Subcutaneous adipose tissue (tissue), 4 donors: ENCODE measurements around the gene CALR3. TPM values are rescaled to one million over a fixed set of nuclear protein-coding genes. Genes with fewer than 3 reads are reported as not detected.

Experiments
- total RNA-seq, 4 donors: library from RNA; depleted of rRNA; stranded (reverse); fragments of >200 nt; gene quantifications; one replicate each; pipeline ENCODE4 v1.1.0, GENCODE V29; 2016
- TF ChIP-seq, protein P1 (sequence below): fragments of 450-650 bp; IDR thresholded peaks from one replicate; pipeline ENCODE4 v1.5.1; 2016; ENCODE audit warnings: low read depth, mild to moderate bottlenecking, control low read depth, antibody characterized with exemption, moderate library complexity

CALR3 gene
- total RNA-seq, 4 donors from 2014 or later = not detected

DNA sequence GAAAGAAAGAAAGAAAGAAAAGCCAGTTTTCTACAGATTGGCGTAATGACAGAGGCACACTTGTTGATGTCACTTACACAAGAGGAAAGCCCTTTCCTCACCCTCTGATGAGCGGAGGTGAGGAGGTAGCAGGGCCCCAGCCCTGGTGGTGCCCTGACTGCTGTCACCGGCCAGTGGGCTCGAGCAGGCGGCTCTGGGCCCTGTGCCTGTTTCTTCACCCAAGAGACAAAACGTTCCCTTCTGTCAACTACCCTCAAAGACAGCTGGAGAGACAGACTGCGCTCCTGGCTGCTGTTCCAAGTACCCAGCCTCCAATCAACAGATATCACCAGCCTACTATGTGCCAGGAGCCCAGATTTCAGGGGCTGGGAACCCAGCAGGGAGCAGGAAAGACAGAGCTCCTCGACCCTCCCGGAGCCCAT lies 34.3 kb downstream of the CALR3 start:
- TF ChIP-seq, protein P1, sequence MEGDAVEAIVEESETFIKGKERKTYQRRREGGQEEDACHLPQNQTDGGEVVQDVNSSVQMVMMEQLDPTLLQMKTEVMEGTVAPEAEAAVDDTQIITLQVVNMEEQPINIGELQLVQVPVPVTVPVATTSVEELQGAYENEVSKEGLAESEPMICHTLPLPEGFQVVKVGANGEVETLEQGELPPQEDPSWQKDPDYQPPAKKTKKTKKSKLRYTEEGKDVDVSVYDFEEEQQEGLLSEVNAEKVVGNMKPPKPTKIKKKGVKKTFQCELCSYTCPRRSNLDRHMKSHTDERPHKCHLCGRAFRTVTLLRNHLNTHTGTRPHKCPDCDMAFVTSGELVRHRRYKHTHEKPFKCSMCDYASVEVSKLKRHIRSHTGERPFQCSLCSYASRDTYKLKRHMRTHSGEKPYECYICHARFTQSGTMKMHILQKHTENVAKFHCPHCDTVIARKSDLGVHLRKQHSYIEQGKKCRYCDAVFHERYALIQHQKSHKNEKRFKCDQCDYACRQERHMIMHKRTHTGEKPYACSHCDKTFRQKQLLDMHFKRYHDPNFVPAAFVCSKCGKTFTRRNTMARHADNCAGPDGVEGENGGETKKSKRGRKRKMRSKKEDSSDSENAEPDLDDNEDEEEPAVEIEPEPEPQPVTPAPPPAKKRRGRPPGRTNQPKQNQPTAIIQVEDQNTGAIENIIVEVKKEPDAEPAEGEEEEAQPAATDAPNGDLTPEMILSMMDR = no peak

DNA sequence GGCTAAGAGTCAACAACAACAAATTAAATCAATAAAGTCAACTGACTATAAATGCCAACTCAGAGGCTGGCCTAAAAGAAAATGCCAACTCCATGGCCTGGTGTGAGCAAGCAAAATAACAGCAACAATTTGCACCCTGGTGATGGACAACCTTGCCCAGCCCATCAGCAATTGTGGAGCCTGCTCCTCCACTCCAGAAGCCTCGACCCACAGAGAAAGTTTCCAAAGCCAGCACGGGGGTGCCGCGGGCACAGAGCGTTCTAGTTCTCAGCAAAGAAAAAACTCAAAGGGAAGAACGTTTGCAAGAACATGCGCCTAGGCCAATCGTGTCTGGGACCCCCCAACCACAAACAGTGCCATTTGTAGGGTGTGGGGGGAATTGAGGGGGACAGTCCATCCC lies 35.5 kb downstream of the CALR3 start:
- TF ChIP-seq, protein P1 = no peak

DNA sequence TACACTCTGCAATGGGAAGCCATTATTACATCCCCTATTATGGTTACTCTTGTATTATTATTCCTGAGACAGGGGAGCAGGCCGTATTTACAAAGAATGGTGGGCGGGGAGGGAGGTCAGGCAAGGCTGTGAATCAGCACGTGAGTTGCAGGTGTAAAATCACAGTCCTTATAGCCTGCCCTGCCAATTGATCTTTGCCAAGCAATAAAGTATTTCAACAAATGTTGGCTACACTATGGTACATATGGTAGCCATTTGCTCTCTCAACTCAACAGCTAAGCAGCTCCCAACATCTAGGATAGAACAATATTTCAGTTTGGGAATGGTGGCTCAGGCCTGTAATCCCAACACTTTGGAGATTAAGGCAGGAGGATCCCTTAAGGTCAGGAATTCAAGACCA lies 36.3 kb downstream of the CALR3 start:
- TF ChIP-seq, protein P1 = no peak

DNA sequence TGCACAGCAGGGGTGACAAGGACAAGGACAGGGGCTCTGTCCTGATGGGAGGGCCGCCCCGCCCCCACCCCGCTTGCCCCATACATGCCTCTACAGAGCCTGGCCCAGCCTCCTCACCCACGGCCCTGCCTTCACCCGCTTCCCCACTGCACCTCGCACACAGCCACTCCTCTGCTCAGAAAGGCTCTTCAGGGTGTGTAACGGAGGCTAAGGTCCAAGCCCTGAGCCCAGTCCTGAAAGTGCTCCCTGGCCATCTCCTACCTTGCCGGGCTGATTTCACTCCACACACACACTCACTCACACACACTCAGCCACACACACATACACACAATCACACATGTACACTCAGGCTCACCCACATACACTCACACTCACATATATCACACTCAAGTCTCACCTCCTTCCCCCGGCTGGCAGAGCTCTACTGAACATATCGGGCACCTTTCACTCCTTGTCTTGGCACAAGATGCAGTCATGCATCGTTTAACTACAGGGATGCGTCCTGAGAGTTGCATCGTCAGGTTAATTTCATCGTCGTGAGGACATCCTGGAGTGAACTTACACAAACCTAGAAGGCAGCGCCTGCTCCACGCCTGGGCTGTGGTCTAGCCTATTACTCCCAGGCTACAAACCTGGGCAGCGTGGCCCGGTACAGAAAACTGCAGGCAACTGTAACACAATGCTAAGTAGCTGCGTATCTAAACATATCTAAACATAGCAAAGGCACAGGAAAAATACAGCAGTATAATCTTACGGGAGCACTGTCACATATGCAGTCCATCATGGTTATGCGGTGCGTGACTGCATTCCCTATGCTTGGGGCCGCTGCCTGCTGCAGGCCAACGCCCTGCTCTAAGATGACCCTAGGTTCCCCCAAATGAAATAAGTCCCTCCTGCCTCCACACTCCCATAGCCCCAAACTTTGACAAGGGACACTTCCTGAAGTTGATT lies 37.3 kb downstream of the CALR3 start:
- TF ChIP-seq, protein P1 = no peak

DNA sequence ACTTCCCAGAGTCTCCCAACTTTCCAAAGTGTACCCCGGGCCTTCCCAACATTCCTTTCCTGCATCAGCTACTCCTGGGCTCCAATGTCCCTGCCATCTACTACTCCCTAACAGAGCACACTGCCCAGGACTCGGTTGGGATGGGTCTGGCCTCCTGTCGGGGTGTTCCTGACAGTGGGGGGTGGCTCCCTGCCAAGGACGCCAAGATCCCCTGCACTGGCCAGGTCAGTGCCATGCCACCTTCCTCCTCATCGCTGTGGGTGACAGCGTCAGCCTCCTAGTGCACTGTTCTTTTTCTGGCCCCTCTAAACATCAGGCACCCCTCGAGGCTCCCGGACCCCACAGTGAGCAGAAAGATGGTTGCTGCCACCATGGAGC lies 38.0 kb downstream of the CALR3 start:
- TF ChIP-seq, protein P1 = no peak

DNA sequence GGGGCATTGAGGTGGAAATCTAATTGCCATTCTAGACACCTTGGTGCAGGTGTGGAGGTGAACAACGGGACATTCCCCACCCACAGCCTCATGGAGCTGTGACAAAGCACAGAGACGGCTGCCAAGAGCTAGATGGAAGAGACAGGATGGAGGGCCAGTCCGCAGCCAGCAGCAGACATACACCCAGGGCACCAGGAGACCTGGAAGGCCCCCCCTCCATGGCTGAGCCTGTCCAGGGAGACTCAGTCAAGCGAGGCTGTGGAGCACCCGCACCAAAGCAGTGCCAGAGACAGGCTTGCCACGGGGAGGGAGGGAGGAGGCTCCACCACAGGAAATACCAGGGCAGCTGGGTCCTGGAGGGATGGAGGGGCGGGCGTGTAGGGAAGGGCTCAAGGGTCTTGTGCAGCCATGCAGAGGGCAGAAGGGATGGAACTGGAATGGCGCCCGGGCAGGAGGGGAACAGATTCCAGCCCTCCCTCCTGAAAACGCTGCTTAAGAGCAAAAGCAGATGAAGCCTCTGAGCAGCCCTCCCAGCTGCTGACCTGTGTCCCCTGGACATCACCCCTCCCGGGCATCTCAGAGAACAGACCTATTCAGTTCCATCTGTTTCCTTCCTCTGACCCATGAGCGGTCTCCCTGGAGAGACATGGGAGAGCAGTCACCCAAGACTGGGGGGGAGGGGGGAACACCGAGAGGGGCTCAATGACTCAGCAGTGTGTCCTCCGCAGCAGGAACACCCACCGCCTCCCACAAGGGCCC lies 38.6 kb downstream of the CALR3 start:
- TF ChIP-seq, protein P1 = no peak

DNA sequence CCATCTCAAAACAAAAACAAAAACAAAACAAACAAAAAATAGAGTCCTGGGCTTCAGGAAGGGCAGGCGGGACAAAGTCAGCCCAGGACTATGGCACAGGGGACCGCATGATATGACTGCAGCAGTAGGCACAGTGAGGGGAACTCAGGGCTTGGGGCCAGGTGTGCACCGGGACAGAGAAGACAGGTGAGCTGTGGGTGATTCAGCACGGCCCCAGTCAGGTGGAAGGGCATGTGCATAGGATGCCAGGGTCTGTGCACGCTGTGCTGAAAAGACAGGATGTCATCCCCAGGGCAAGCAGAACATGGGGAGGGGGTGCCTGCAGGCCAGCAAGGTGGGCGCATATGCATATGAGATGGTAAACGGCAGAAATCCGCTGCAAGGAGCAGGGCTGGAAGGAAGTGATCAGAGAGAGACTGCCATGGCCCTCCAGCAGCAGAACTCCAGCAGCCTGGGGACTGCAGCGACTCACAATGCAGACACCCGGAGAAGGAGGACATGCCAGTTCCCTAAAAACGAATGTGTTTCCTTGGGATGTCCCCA lies 39.2 kb downstream of the CALR3 start:
- TF ChIP-seq, protein P1 = no peak
